NCI-H526 (cell line): Measurements from ENCODE around the gene LMF1.
"Not testable (repeated sequence)": the region's sequence is repeated elsewhere in the genome, so short reads cannot be mapped to it uniquely, and the experiment has no call there.

Experiments used
- DNase-seq, 2 experiments: peaks; one replicate each; lab custom pipeline; 2025; lab: John Stamatoyannopoulos, UW

The LMF1 gene

DNA sequence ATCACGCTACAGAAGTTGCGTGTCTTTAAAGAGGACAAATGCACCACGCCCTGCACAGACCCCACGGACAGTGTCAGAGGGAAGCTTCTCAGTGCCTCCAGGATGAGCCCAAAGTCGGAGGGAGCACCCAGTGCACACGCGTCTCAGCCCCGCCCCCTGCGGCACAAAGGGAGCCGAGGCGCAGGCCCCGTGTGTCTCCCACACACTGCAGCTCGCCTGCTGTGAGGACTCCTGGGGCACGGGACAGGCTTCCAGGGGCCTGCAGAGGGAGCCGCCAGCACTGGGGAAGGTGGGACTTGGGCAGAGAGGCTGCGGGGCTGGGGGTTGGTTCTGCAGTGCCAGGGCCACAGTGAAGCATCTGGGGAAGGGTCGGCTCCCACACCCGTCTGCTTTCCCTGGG lies 77.4 kb downstream of the LMF1 start:
- peak; percentile 14 to 58 for DNase-seq

DNA sequence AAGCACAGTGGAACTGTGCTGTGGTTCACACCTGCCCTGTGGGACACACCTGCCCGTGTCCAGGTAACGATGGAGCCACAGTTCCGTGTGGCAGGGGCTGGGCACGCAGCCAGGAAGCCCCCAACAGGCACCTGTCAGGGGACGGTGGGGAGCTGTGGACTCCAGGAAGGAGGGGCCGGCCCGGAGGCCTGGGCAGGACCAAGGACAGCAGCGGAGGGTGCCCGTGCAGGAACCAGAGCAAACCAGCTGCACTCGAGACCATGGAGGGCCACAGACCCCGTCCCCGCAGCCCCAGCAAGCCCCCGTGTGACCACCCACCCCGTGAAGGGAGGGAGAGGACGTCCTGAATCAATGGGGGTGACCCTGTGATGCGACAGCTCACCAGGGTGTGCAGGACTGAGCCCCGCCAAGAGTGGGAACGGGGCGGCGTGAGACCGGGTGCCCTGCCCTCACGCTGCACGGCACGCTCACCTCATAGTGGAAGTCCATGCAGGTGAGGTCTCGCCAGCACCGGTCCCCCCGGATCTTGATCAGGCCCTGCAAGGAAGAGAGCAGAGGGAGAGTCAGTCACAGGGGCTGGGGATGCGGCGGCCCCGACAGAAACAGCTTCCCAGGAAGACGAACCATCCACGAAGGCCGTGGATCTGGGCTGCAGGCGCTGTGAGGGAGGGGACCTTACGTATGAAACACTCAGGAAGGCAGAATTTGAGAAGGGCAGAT lies 78.1 kb downstream of the LMF1 start:
- no peak for DNase-seq

DNA sequence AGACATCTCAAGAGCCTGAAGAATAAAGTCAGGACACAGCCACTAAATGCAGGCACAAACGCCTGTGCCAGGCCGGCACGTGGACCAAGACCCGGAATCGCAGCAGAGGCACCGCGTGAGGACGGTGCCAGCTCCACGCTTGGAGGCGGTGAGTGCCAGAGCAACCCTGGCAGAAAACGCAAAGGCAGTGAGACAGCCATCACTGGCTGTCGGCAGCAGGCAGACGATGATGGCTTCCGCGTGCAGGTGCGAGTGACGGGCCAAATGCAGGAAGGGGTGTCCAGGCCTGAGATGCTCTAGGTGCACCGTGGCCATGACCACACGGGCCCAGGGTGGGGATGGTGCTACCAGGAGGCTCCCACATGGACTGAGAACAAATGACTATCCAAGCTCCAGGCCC lies 78.8 kb downstream of the LMF1 start:
- DNase-seq, result no peak

DNA sequence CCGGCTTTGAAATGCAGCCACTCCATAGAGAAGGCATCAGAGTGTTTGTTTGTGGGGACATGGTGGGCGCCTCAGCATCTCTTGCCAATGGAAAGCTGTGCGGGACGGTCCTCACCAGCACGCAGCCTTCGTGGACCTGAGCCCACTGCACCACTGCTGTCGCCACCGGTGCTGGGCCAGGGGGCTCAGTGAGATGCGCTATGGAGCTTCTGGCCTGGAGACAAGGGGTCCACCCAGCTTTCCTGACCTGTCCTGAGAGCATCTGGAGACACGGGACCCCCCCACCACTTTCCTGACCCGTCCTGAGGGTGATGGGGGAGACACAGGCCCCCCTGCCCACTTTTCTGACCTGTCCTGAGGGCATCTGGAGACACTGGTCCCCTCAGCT lies 79.4 kb downstream of the LMF1 start:
- DNase-seq, result no peak

DNA sequence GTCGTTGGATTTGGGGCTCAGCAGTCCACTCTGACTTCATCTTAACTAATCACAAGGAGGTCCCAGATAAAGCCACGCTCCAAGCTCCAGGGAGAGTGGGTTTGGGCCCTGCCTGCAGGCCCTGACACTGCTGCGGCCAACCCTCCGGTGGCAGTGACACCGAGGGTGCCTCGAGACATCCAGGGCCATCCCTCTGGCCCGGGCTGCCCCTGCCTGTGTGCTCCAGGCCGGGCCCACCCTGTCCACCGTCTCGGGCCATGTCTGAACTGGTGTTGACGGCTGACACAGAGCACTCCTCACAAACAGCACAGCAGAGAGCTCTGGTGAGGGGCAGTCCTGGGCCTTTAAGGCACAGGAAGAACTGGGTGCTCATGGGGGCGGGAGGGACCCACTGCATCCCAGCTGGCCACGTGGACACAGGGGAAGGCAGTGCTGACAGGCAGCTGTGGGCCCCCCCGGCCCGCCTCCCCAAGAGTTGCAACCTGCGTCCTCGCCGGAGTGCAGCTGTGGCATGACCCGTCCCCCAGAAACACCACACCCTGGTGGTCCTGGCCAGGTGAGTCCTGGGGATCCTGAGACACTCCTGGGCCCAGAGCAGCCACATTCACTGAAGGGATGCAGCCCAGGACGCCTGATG lies 80.0 kb downstream of the LMF1 start:
- no peak for DNase-seq

DNA sequence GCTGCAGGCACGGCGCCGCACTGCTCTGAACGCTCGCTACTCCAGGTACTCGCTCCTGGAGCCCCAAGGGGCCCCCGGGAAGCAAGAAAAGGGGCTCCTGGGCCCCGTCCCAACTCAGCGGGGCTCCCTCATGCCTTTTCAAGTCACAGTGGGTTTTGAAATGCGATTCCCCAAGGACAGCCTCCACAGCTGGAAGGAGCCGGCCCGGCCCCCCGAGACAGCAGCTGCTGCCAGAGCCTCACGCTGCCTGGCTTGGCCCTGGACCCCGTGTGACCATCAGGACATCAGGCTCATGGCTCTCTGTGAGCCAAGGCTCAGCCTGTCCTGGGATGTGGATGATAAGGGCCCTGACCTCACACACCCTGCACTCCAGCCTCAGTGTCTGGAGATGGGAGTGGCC lies 80.6 kb downstream of the LMF1 start:
- DNase-seq, result no peak

DNA sequence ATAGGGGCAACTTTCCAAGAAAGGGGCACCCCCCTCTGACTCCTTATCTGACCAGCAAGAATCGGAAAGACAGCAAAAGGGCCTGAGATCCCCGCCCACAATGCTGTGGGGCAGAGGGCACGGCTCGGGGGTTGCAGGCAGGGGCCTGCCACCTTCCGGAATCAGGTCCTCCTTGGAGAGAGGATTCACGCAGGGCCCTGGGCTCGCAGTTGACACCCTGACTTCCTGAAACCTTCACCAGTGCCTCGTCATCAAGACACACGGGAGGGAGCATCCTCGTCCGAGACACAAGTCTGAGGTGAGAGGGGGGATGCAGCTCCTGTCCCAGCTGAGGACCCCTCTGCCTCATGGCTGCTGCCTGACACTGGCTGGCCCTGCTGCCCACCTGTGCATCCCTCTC lies 81.2 kb downstream of the LMF1 start:
- no peak for DNase-seq

DNA sequence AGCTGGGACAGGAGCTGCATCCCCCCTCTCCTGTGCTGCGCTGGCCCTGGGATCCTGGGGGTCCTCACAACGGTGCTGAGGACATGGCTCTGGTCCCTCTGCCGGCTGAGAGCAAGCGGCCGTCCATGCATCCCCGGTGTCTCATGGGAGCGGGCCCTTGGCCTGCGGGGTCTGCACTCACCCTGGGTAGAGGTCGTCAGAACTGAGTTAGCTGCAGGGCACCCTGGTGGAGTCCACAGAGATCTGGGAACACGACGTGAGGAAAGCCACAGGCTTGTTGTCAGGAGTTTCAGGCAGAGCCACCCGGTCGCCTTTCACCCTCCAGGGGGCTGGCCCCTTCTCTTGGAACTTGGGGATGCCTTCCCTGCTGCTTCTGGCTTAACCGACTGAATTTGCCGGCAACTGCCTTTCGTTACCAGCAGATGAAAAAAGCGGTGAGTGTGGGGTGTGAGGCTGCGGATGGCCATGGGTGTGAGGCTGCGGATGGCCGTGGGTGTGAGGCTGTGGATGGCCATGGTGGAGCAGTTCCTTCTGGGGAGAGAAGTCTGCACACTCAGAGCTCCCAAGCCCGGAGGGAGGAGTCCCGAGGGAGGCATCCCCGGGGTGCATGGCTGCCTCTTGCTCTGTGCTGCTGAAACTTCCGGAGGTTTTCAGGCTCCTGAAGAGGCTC lies 81.7 kb downstream of the LMF1 start:
- DNase-seq, result no peak

DNA sequence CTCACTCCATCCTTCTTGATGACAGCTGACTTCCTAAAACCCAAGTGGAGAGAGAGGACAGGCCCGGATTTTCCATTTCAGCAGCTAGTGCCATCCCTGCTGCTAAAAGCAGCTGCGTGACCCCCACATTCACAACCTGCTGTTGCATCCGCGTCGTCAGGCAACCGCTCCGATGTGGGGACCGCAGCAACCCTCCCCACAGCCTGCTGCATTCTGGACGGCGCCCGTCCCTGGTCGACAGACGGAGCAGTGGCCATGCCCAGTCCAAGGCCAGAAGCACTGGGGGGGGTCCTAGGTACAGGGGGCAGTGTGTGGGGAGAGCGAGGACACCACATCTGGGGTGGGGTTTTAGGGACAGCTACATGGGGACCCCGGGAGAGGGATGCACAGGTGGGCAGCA lies 82.3 kb downstream of the LMF1 start:
- DNase-seq, result not testable (repeated sequence)

DNA sequence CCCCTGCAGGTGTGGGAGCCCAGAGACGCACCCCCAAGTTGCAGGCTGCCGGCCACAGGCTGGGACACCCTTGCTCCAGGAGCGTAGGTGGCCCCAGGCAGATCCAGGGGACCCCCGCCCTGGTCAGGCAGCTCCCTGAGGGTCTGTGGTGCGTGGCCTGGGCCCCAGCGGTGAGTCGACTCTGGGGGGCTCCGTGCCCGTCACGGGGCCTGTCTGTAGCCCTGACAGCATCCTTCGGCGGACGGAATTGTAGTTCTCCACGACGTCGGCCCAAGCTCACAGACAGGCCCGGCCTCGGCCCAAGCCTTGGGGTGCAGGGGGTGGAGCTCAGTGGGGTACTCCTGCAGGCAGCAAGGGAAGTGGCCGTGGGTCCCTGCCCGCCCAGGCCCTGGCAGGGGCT lies 82.9 kb downstream of the LMF1 start:
- no peak for DNase-seq

DNA sequence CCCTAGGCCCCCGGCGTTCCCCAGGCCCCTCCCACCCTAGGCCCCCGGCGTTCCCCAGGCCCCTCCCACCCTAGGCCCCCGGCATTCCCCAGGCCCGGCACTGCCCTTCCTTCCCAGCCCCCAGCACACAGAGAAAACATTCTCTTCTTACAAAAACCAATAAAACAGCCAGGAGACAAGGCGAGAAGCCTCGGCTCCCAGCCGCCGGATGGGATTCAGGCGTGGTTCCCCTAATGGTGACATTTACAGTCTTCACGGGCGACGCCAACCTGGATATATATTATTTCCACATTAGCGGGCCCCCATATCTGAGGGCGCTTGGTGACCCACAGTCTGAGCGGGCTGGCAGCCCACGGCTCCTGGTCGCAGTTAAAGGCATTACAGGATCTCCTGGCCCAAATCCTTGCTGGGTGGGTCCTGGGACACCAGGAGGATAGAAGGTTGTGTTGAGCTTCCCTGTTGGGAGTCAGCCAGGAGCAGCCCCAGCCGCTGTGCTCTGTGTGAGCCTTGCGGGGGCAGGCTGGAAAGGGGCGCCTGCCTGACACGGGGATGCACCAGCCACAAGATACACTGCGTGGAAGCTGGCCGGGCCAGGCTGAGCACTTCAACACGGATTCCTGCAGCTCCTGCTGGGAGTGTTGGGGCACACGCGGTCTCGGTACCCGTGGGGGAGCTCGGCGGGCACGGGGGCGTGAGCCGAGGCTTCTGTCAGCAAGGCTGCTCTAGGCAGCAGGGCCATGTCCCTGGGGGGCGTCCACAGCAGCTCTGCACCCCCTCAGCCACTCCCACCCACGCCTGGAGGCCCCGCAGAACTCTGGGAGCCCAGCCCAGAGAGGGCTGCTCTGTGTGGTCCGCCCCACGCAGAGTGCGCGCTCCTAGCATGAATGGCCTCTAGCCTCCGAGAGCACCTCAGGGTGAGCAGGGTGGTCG lies 83.7 kb downstream of the LMF1 start:
- DNase-seq, result no peak

DNA sequence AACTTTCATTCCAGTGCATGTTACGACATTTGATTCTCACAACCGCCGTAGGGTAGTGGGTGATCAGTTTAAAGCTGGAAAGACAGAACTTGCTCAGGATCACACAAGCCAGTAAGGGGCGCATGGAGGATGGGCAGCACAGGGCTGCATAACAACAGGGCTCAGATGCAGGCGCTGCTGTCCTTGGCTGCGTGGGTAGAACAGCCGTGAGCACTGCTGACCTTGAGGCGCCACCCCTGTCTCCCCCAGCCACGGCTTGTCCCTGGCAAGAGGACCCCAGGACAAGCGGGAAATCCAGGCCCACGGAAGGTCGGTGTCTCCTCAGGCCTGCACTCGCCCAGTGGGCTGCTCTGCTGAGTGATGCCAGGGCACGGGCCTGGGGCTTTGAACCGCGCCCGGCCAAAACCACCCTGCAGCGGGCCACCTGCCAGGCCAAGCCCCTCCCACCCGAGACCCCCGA lies 84.7 kb downstream of the LMF1 start:
- peak in 1 of 2 experiments; percentile 15 for DNase-seq

DNA sequence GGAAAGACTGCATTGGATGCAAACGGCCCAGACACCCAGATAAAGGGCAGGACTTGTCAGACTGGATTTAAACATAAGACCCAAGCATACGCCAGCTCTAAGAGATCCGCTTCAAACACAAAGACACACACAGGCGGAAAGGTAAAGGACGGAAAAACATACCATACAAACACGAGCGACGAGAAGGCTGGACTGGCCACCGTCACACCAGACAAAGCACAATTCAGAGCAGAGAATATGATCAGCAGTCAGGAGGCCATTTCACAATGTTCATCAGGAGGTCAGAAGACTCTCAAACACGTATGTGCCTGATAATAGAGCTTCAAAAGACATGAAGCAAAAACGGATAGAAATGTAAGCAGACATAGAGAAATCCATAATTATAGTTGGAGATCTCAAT lies 85.4 kb downstream of the LMF1 start:
- no peak for DNase-seq

DNA sequence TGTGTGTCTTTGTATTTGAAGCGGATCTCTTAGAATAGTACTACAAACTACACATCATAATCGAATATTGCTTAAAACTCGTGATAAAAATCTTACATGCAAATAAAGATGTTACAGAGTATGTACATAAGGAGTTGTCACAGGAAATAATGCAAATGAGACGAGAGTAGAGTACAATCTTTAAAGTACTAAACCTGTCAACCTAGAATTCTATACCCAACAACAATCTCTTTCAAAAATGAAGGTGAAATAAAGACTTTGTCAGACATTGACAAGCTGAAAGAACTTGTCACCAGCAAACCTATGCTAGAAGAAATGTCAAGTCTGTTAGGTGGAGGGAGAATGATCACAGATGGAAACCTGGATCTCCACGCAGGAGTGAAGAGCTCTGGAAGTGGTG lies 86.6 kb downstream of the LMF1 start:
- DNase-seq, result no peak

DNA sequence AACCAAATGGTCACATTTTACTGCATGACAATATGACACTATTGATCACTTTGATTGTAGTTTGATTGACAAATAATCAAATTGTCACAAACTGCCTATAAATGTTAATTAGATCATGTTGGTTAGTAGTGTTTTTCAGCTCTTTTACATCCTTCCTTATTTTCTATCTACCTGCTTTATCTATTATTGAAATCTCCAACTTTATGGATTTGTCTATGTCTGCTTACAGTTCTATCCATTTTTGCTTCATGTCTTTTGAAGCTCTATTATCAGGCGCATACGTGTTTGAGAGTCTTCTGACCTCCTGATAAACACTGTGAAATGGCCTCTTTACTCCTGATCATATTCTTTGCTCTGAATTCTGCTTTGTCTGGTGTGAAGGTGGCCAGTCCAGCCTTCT lies 87.0 kb downstream of the LMF1 start:
- no peak for DNase-seq

DNA sequence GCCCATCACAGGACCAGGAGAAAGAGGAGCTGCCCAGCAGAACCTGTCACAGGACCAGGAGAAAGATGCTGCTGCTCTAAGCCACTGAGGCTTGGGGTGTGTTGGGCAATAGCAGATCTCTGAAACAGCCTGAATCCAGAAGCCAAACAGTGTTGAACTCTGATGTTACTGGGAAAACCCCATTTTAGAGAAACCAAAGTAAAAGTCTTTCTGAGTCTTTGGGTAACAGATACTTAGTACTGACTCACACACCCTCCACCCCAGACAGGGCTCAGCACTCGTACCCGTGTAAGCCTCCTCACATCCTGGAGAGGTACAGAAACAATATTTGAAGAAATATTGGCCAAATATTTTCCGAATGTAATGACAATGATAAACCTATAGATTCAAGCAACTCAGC lies 87.4 kb downstream of the LMF1 start:
- DNase-seq, result no peak

DNA sequence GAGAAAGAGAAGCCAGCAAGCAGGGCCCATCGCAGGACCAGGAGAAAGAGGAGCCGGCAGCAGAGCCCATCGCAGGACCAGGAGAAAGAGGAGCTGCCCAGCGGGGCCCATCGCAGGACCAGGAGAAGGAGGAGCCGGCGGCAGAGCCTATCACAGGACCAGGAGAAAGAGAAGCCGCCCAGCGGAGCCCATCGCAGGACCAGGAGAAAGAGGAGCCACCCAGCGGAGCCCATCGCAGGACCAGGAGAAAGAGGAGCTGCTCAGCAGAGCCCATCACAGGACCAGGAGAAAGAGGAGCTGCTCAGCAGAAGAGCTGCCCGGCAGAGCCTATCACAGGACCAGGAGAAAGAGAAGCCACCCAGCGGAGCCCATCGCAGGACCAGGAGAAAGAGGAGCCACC lies 88.1 kb downstream of the LMF1 start:
- DNase-seq, result not testable (repeated sequence)

DNA sequence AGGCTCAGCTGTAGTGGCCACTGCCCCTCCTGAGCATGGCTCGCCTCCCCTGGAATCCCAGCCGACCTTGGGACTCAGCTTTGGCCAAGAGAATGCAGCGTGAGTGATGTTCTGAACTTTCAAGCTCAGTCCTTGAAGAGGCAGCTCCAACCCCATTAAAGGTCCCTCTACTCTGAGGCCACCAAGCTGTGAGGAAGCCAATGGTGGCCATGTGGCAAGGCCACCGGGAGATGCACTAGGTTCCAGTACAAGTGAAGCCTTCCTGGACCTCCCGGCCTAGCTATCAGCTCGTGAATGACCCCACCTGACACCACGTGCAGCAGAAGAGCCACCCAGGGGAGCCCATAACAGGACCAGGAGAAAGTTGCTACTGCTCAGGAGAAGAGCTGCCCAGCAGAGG lies 88.5 kb downstream of the LMF1 start:
- DNase-seq, result no peak

DNA sequence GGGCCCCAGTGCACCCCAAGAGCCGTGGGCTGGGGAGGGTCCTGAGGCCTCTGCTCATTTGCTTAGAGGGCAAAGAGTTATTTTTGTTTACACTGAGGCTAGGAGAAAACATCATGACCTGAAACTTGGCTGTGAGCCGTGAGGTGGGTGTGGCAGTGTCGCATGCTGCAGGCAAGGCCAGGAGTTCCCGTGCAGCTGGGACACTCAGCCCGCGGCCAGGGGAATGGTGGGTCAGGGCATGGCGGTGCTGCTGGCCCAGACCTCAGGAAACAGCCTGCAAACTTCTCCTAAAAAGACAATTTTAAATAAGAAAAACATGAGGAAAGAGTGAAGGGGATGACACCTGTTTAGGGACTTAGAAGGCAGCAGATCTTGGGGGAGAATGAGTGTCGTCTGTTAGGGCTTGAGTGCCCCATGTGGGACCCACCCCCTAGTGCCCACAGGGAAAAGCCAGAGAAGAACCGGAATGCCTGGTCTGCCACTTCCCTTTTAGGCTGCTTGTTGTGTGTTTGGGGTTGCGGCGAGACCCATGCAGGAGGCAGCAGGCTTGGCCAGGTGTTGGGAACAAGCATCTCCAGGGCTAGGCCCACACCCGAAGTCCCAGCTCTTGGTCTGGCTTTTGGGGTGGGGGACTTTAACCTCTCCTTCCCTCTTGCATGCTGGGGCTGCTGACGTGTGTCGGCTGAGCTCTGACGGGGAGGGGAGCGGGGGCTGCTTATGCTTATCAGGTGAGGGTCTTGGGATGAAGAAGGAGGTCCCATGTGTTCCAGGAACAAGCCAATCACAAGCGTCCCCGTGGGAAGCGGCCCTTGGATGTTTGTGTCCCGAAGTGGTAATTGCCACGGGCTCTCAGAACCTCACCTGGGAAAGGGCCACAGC lies 89.3 kb downstream of the LMF1 start:
- no peak for DNase-seq

DNA sequence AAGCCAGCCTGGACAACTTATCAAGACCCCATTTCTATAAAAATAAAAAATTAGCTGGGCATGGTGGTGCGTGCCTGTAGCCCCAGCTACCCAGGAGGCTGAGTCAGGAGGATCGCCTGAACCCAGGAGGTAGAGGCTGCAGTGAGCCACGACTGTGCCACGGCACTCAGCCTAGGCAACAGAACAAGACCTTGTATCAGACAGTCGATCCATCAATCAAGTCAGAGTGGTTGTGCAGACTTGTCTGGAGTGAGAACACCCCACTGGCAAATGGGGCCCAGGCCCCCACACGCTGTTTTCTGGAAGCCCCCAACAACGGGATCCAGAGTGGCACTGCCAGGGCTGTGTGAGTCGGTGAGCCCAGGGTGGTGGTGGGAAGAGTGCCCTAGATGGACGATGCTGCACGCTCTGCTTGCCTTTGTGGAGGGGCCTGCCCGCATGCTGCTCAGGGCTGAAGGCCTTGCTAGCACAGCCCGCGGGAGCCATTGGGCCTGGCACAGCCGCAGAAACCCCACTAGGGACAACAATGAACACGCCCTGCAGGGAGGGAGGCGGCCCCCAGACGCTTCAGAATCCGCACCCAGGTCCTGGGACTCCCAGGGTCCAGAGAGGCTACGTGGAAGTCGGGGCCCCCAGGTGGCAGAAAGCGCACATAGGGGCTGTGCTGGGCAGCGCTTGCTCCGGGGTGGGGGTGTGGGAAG lies 90.2 kb downstream of the LMF1 start:
- no peak for DNase-seq

DNA sequence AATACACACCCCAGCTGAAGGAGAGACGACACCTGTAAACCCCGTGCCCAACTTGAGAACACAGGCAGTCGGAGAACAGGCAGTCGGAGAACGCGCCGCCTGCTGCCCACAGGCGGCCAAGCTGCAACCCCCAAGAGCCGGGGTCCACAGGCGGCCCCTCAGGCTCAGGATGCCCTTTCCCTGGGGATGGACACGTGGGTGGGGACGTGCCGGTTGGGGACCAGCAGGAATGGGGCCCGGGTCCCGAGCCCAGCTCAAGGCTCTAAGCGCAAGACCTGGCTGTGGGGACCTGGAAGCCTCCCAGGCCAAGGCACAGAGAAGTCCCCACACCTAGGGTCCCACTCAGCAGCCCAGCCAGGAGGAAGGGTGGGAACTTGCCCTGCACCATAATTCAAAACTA lies 90.8 kb downstream of the LMF1 start:
- DNase-seq, result no peak
